Activated CD8-positive, alpha-beta memory T cell treated with anti-CD3 and anti-CD28 coated beads, Interleukin-2, amount 50 U/mL, for 1 hour (primary cell): ENCODE data around the gene SLC35G1.

ENCODE experiments used
- DNase-seq: peaks from one replicate; pipeline ENCODE4 v3.0.0-alpha.2; 2020; ENCODE audit errors: extremely low read depth

SLC35G1 gene

DNA sequence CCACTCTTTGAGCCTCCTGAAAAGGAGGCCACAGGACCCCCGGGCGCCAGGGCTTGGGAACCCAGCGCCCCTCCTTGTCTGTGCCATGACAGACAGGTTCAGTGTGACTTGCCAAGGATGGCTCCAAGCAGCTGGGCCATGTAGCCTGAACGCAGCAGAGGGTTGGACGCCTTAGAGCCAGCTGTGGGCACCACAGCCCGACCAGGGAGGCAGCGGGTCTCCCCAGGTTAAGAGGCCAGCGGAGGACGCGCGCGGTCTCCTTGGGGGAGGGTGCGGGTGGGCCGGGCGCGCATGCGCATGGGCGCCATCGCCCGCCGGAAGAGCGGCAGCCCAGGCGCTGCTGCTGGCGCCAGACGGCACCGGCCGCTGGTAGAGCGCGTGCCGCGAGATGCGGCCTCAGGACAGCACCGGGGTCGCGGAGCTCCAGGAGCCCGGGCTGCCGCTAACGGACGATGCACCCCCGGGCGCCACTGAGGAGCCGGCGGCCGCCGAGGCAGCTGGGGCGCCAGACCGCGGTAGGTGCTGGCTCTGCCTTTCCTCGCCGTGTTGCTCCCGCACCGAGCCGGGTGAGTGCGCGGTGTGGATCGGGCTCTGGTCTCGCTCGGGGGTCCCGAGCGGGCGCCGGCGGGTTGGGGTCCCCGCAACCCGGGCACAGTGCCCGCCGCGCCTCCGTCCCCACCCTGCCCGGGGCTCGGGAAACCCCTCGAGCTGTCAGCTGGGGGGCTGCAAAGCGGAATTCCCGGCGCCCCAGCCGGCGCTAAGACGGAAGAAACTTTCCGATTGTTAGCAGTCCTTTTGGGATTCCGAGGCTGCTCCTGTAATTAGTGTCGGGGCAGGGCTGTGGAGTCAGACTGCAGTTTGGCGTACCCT, at the start of gene SLC35G1:
TSS of gene SLC35G1 (plus strand) at position 333 of the 870 bp plus-strand sequence. CDS start at position 389, 56 bp downstream.
- peak; percentile 12 for DNase-seq

DNA sequence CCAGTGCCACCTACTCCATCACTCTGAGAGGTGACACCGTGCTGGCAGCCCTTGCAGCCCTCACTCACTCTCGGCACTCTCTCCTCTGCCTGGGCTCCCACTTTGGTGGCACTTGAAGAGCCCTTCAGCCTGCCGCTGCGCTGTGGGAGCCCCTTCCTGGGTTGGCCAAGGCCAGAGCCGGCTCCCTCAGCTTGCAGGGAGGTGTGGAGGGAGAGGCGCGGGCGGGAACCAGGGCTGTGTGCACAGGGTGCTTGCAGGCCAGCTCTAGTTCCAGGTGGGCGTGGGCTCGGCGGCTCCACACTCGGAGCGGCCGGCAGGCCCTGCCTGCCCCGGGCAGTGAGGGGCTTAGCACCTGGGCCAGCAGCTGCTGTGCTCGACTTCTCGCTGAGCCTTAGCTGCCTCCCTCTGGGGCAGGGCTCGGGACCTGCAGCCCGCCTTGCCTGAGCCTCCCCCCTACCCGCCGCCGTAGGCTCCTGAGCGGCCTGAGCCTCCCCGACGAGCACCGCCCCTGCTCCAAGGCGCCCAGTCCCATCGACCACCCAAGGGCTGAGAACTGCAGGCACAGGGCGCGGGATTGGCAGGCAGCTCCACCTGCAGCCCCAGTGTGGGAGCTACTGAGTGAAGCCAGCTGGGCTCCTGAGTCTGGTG, 48.7 kb upstream of the SLC35G1 start:
- no peak for DNase-seq

DNA sequence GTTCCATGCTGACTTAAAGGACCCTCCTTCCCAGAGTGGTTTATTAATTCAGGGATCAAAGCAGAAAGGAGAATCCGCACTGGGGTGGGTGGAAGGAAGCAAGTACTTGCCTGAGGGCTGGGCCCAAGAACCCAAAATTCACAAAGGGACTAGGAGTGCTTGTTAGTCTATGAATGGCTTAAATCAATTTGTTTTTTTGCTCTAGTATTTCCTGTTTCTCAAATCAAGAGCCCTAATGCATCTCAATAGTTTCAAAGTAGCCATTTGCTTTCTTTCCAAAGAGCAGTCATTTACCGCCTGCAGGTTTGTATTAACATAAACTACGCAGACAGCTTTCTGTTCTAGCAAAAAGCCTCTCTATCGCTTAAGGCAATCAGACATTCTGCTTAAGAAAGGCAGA, 44.2 kb upstream of the SLC35G1 start:
- DNase-seq: no peak

DNA sequence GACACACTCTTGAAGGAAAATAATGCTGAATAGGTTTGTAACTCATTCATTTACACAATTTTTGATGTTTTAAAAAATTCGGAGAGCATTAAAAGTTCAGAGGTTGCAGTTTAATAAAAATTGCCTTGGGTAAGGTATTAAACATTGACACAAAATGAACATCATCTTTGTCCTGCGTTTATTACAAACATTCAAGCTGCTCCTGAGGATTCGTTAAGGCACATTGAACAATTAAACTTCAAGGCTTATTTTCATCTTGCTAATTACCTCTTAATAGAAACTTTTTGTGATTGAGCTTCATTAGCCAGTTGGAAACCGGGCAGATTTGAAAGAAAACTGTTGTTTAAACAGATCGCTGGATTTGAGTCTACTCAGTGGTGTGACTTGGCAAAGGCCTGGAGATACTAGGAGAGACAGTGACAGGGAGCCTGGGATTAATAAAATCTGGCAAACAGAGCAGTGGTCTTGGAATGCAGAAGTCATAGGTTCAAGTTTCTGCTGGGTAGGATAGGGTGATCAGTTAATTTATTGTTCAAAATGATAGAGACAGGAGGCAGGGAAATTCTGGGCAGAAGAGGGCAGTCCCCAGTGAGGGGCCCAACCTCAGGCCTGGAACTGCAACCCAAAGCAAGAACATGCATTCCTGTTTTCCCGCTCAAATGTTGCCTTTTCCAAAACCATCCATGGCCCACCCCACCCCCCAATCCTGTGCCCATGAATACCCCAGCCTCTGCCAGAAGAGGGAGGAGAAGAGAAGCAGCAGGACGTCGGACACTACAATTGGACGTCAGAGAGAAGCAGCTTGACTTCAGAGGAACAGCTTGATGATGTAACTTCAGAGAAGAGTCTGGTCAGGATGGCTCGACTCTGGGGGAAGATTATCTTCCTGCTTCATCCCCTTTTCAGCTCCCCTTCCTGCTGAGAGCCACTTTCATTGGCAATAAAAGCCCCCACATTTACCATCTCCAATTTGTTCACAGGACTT, 43.5 kb upstream of the SLC35G1 start:
- DNase-seq: no peak

DNA sequence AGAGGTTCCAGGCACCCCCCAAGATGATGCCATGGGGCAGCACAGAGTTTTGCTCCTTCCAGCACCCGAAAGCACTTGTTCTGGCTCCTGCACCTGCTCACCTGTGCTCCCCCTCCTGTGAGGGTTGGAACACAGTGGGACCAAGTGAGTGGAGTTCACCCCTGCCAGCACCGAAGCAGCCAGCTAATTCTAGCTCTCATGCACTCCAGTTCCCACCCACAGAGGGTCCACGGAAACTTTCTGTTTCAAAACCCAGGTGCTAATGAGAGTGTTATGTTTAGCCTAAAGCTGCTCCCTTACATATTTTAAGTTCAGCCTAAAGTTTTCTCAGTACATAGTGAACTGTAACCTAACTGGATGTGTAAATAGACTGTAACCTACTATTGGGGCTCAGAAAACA, 42.6 kb upstream of the SLC35G1 start:
- DNase-seq: no peak

DNA sequence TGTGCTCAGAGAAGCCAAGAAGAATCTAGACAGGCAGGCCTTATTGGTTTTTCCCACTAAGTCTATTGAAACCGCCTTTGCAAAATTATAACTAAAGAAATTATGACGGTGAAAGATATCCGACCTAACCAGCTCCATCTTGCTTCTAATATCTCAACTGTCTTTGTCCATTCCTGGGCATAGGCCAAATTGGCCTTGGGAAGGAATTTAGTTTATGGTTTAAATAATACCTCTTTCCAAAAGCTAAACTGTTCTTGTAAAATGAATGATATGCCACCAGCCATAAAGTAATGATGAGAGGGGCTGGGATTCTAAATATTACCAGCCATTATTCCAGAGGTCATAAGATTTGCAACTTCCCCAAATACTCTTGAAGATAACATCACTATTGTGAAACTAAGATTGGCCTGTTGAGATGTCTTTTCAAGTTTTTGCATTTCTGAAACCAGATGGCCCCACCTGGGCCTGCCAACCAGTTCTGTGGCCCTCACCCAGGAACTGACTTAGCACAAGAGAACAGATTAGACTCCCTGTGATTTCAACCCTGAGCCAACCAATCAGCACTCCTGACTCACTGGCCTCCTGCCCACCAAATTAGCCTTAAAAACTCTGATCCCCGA, 41.2 kb upstream of the SLC35G1 start:
- DNase-seq: no peak

GRCh38 chr10:93854975-93855374, 38.8 kb upstream of the SLC35G1 start:
- no peak for DNase-seq

DNA sequence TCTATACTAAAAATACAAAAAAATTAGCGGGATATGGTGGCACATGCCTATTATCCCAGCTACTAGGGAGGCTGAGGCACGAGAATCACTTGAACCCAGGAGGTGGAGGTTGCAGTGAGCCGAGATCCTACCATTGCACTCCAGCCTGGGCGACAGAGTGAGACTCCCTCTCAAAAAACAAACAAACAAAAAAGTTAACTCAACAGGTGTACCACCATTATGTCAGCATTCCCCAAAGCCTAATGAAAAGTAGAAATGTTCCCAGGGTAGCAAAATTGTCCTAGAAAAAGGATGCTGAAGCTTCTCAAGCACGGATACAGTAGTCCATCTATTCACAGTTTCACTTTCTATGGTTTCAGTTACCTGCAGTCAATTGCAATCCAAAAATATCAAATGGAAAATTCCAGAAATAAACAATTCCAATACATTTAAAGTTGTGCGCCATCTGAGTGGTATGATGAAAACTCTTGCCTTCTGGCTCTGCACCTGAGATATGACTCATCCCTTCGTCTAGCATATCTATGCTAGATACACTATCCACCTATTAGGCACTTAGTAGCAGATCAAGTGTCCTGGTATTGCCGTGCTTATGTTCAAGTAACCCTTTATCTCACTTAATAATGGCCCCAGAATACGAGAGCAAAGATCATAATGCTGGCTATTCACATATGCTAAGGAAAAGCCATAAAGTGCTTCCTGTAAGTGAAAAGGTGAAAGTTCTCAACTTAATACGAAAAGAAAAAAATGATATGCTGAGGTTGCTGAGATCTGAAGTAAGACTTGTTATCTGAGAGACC, 37.2 kb upstream of the SLC35G1 start:
- no peak for DNase-seq

DNA sequence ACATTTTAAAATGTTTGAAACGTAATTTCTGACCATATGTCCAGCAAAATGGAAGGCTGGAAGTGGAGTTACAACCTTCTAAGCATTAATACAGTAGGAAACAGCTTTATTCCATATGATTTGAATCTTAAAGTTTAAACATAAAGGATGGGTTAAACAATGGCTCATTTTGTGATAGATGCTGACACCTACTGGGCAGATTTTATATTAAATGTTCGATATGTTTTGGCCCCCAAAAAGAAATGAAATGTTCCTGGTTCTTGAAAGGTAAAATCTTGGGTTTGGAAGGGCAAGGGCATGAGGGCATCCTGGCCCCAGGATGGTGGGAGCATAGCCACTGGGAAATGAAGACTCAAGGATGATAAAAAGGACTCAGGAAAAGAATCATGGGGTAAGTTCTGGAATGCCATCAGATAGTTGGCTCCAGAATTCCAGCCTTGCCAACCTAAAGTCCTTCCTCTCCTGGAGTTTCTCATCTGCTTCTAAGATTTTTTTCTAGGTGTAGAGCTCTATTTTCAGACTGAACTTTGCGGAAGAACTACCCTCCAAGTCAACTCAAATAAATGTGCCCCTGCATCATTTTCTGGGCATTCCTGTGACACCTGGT, 34.6 kb upstream of the SLC35G1 start:
- no peak for DNase-seq

GRCh38 chr10:93861825-93862224, 32.0 kb upstream of the SLC35G1 start:
- no peak for DNase-seq

DNA sequence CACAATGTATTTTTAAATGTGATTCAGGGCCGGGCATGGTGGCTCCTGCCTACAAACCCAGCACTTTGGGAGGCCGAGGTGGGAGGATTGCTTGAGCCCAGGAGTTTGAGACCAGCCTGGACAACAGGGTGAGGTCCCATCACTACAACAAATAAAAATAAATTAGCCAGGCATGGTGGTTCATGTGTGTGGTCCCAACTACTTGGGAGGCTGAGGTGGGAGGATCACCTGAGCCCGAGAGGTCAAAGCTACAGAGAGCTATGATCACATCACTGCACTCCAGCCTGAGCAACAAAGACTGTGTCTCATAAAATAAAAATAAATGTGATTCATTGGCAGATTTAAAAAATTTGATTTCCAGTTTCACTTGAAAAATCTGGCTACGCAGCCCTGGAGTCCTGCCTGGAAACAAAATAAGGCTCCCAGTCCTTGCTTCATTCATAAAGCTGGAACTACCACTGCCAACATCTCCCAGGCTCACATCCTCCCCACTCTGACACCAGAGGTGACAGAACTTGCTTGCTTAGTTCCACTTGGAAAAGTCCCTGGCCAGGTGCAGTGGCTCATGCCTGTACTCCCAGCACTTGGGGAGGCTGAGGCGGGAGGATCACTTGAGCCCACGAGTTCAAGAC, 27.9 kb upstream of the SLC35G1 start:
- DNase-seq: no peak

- DNase-seq: no peak
Measured at GRCh38 chr10:93867525-93867924, 26.3 kb upstream of the SLC35G1 start.

- DNase-seq: no peak
Measured at GRCh38 chr10:93871671-93872204, 22.0 kb upstream of the SLC35G1 start.

DNA sequence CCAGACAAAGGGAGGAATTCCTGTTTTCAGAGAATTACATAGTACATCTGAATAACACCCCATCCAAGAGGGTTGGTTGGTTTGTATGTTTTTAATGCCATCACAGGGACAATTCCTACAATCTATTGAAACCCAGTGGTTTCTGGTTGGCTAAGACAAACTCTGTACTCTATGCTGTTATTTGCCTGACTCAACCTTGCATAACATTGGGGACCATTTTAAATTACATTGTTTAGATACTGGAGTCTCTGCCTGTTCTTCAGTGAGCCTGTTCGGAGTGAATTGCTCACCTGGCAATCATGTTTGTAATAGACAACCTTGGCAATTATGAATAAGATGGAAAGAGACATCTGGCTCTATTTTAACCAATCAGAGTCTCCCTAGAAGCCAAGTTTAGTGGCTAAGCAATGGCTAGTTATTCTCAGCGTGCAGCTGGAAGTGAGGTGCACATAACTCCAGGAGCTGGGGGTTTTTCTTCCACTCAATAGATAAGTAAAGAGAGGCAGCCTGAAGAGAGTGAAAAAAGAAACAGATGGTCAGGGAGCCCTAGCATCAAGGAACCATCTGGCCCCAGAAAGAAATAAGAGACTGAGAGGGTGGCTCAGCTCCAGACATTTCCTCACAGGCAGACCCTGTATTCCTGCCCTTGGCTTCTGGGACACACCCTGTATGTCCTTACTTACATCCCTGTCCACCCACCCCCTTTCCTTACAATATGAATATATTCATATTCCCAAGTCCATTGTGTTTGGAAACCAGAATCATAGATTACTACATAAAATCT, 21.2 kb upstream of the SLC35G1 start:
- no peak for DNase-seq

GRCh38 chr10:93873420-93874115, 20.2 kb upstream of the SLC35G1 start:
- DNase-seq: no peak

GRCh38 chr10:93874309-93875031, 19.3 kb upstream of the SLC35G1 start:
- no peak for DNase-seq

- DNase-seq: no peak
Measured at GRCh38 chr10:93875032-93875358, 18.8 kb upstream of the SLC35G1 start.

DNA sequence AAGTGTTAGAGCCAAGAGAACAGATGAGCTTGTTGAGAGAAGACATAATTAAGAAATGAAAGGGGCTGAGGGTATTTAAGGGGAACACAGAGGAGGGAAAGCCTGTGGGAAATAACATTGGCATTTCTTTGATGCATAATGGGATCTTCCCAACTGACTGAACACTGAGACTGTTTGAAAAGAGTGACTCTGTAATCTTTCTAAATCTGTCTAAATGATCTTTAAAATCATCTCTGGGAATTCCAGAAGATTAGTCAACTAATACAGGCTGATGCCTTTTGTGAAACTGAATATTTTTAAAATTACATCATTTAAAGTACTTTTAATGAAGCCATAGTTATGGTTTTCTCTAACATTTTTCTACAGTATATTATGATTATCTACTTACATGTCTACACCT, 17.4 kb upstream of the SLC35G1 start:
- no peak for DNase-seq
